Endothelial cell of umbilical vein (primary cell): ENCODE data around the gene MCUR1. TPM values are rescaled to one million over a fixed set of nuclear protein-coding genes. Genes with fewer than 3 reads are reported as not detected.

Experiments
- BruUV-seq: library from RNA; stranded (reverse); fragments of 400-500 nt; replicated peaks from 2 replicates; lab custom pipeline; 2021; lab: Mats Ljungman, UMichigan
- CTCF ChIA-PET: fragments of 300-600, 350-600 bp; sonication (Branson Sonifier 250); formaldehyde crosslinking; loops from one replicate; lab custom pipeline; 2021; ENCODE audit warnings: antibody characterized with exemption, inconsistent platforms; lab: Charles Lee
- POLR2A ChIA-PET: fragments of 300-600, 350-600 bp; sonication (Branson Sonifier 250); formaldehyde crosslinking; loops from one replicate; lab custom pipeline; 2021; ENCODE audit warnings: antibody characterized with exemption, inconsistent platforms; lab: Charles Lee
- DNase-seq: peaks from one replicate; pipeline ENCODE4 v3.0.0-alpha.2; 2011; ENCODE audit warnings: low read depth, low spot score
- FAIRE-seq: peaks from 2 replicates; lab custom pipeline; 2011; peaks lifted over from hg19 to GRCh38; lab: Jason Lieb, UNC
- H2AFZ ChIP-seq: 2 replicates; pipeline ENCODE4 v1.6.0; 2012; ENCODE audit warnings: low read depth, low read length, control low read depth, inconsistent platforms
- H3K27ac ChIP-seq: 2 replicates; pipeline ENCODE4 v1.5.1; 2011; ENCODE audit warnings: low read depth, mild to moderate bottlenecking, control low read depth, low read length, moderate library complexity; ENCODE audit not compliant: insufficient read depth
- H3K27me3 ChIP-seq, 2 experiments: 2 replicates each; pipeline versions ENCODE4 v1.6.0 to v1.6.1; 2011; ENCODE audit warnings: low read length in 2 of 2, mixed read lengths in 1 of 2; ENCODE audit not compliant: control insufficient read depth in 2 of 2, insufficient read depth in 2 of 2
- H3K36me3 ChIP-seq, 2 experiments: 2 replicates in 1 of 2; 3 replicates in 1 of 2; pipeline ENCODE4 v1.5.1; 2011; ENCODE audit warnings: low read length in 2 of 2, mild to moderate bottlenecking in 1 of 2, moderate library complexity in 1 of 2; ENCODE audit not compliant: control insufficient read depth in 2 of 2, insufficient read depth in 2 of 2; ENCODE audit errors: extremely low read depth in 1 of 2
- H3K4me1 ChIP-seq: 3 replicates; pipeline ENCODE4 v1.5.1; 2011; ENCODE audit warnings: mild to moderate bottlenecking, low read length; ENCODE audit not compliant: control insufficient read depth, insufficient read depth; ENCODE audit errors: extremely low read depth
- H3K4me2 ChIP-seq: 2 replicates; pipeline ENCODE4 v1.6.1; 2011; ENCODE audit warnings: low read length, control low read depth, mixed read lengths; ENCODE audit not compliant: insufficient read depth
- H3K4me3 ChIP-seq, 3 experiments: fragments of 200-600 bp in 1 of 3; sonication (generic), shearing (Covaris generic) in 1 of 3; replicated peaks in 1 of 3; 2 replicates each; pipeline ENCODE4 v1.5.1; 2011 to 2016; ENCODE audit warnings: control low read depth in 3 of 3, low read length in 3 of 3, mild to moderate bottlenecking in 2 of 3, inconsistent platforms in 1 of 3, low read depth in 1 of 3, moderate library complexity in 1 of 3; ENCODE audit not compliant: insufficient read depth in 1 of 3
- H3K79me2 ChIP-seq: 2 replicates; pipeline ENCODE4 v1.6.0; 2012; ENCODE audit warnings: low read length, inconsistent platforms; ENCODE audit not compliant: control insufficient read depth, insufficient read depth
- H3K9ac ChIP-seq: replicated peaks from 2 replicates; pipeline ENCODE3; 2011; ENCODE audit warnings: low read length, control low read depth; ENCODE audit not compliant: insufficient read depth; ENCODE audit errors: extremely low read depth
- H3K9me1 ChIP-seq: replicated peaks from 3 replicates; pipeline ENCODE4 v1.6.0; 2011; ENCODE audit warnings: mild to moderate bottlenecking, low read length; ENCODE audit not compliant: control insufficient read depth, insufficient read depth; ENCODE audit errors: extremely low read depth
- H3K9me3 ChIP-seq: replicated peaks from 2 replicates; pipeline ENCODE4 v1.5.1; 2012; ENCODE audit warnings: low read length, inconsistent platforms; ENCODE audit not compliant: control insufficient read depth, insufficient read depth
- H4K20me1 ChIP-seq: replicated peaks from 2 replicates; pipeline ENCODE3; 2011; ENCODE audit warnings: mild to moderate bottlenecking, low read length; ENCODE audit not compliant: control insufficient read depth, insufficient read depth; ENCODE audit errors: extremely low read depth
- CTCF ChIP-seq, 2 donors: IDR thresholded peaks; 1 replicate in 1 of 2; 2 replicates in 1 of 2; pipeline ENCODE4 v1.5.1; 2011; ENCODE audit warnings: low read length in 2 of 2, mild to moderate bottlenecking in 2 of 2, moderate library complexity in 2 of 2, control low read depth in 1 of 2, inconsistent platforms in 1 of 2, low read depth in 1 of 2; ENCODE audit not compliant: insufficient read depth in 1 of 2; ENCODE audit errors: extremely low read depth in 1 of 2
- EZH2 ChIP-seq: IDR thresholded peaks from 2 replicates; pipeline ENCODE4 v1.6.1; 2012; ENCODE audit warnings: borderline replicate concordance, low read depth, mild to moderate bottlenecking, moderate library complexity, low read length, inconsistent platforms; ENCODE audit not compliant: severe bottlenecking
- FOS ChIP-seq: IDR thresholded peaks from 2 replicates; pipeline ENCODE4 v1.6.1; 2011; ENCODE audit warnings: mild to moderate bottlenecking, low read length, moderate library complexity, borderline replicate concordance; ENCODE audit not compliant: insufficient read depth
- GATA2 ChIP-seq: IDR thresholded peaks from 2 replicates; pipeline ENCODE4 v1.7.0; 2011; ENCODE audit warnings: low read depth, mild to moderate bottlenecking, moderate library complexity, mixed read lengths, low read length; ENCODE audit not compliant: insufficient read length, insufficient read depth
- JUN ChIP-seq: IDR thresholded peaks from 2 replicates; pipeline ENCODE4 v1.6.1; 2011; ENCODE audit warnings: borderline replicate concordance, low read depth; ENCODE audit not compliant: insufficient read length, insufficient read depth
- MYC ChIP-seq: IDR thresholded peaks from one replicate; pipeline ENCODE4 v1.6.1; 2011; ENCODE audit warnings: mild to moderate bottlenecking, low read depth, low read length
- POLR2A ChIP-seq: IDR thresholded peaks from 2 replicates; pipeline ENCODE4 v1.6.1; 2012; ENCODE audit warnings: low read depth, mild to moderate bottlenecking, control low read depth, low read length
- POLR2AphosphoS5 ChIP-seq: IDR thresholded peaks from 2 replicates; pipeline ENCODE4 v1.6.1; 2012; ENCODE audit warnings: low read depth, mild to moderate bottlenecking, control low read depth, low read length, moderate library complexity; ENCODE audit not compliant: insufficient read depth
- dilution Hi-C: fragments of 300-500 bp; cut with MboI; formaldehyde crosslinking; loops from one replicate; pipeline ENCODE4 v1.15.0; 2019; ENCODE audit warnings: low sequenced_read_pairs; ENCODE audit not compliant: extremely low pct_ligation_motif_present
- intact Hi-C: fragments of 100-400 bp; cut with micrococcal nuclease; formaldehyde crosslinking; loops from one replicate; pipeline ENCODE4 v1.10.0; 2022
- polyA plus RNA-seq, 4 experiments: library from polyadenylated mRNA; depleted of rRNA in 3 of 4; stranded (reverse) in 3 of 4; unstranded in 1 of 4; fragments of >200 nt; gene quantifications; 2 replicates each; pipeline versions ENCODE4 v1.2.1 to v1.2.3, GENCODE V29; 2011 to 2012; ENCODE audit warnings: missing spikeins in 1 of 4
- total RNA-seq: library from RNA; stranded (reverse); gene quantifications from 2 replicates; pipeline ENCODE4 v1.2.3, GENCODE V29; 2021
- TF ChIP-seq, protein P1 (sequence below): IDR thresholded peaks from 2 replicates; pipeline ENCODE4 v1.6.1; 2011; ENCODE audit not compliant: insufficient read depth, insufficient read length

MCUR1 gene
- total and polyA plus RNA-seq, 2 donors (not counting 3 experiments of a cell fraction or from before 2014, with no cell fraction given), result 6.2 to 21.2 TPM

GRCh38 chr6:13765570-13765969 lies 48.8 kb downstream of the MCUR1 start:
- ChIA-PET POLR2A (no interaction called here), CTCF (no interaction called here)
- no peaks in the 10 kb centered on the region for H3K79me2 ChIP-seq
- H3K4me2 ChIP-seq, result no peak overlapping the region
- H2AFZ ChIP-seq, result no peak overlapping the region
- no peaks in the 10 kb centered on the region for H4K20me1 ChIP-seq
- H3K27ac ChIP-seq, result no peak overlapping the region
- H3K9ac ChIP-seq, result no peak overlapping the region
- dilution Hi-C loops (no loop called here), intact Hi-C loops (no loop called here)
- no peaks in the 10 kb centered on the region for H3K36me3 ChIP-seq
- FAIRE-seq (no peak), DNase-seq (no peak)
- no peaks in the 10 kb centered on the region for H3K4me1 ChIP-seq
- H3K9me3 ChIP-seq, result no peaks in the 10 kb centered on the region
- H3K9me1 ChIP-seq, result no peaks in the 10 kb centered on the region
- TF ChIP-seq MYC, result no peak
- TF ChIP-seq POLR2A, result no peak
- TF ChIP-seq FOS, result no peak
- TF ChIP-seq POLR2AphosphoS5, result no peak
- TF ChIP-seq GATA2, result no peak
- TF ChIP-seq, protein P1, sequence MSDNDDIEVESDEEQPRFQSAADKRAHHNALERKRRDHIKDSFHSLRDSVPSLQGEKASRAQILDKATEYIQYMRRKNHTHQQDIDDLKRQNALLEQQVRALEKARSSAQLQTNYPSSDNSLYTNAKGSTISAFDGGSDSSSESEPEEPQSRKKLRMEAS, result no peak
- no peak for TF ChIP-seq CTCF (IDR thresholded peaks at IDR 0.05; ENCODE audit: extremely low read depth in 1 of 2, insufficient read depth in 1 of 2, low read depth in 1 of 2, low read length in 2 of 2)
- TF ChIP-seq JUN, result no peak
- no peak for TF ChIP-seq EZH2
- no peak overlapping the region for H3K4me3 ChIP-seq
- H3K27me3 ChIP-seq, result peaks cover 2 to 3% of the 10 kb centered on the region in 2 experiments
- BruUV-seq, result no TSS peak
